Naive thymus-derived CD4-positive, alpha-beta T cell (primary cell): Measurements from ENCODE around the gene DOK3. TPM values are rescaled to one million over a fixed set of nuclear protein-coding genes. Genes with fewer than 3 reads are reported as not detected.

Experiments used
- ATAC-seq: fragments of 150-1000 bp; cut with Tn5 transposase; 2 replicates; pipeline ENCODE4 v1.10.0; 2021; ENCODE audit warnings: mild to moderate bottlenecking, moderate library complexity
- CTCF ChIA-PET: fragments of 350-600 bp; sonication (Branson Sonifier 250); formaldehyde crosslinking; loops from one replicate; lab custom pipeline; 2021; ENCODE audit warnings: antibody characterized with exemption; lab: Charles Lee
- POLR2A ChIA-PET: fragments of 350-600 bp; sonication (Branson Sonifier 250); formaldehyde crosslinking; loops from one replicate; lab custom pipeline; 2021; ENCODE audit warnings: antibody characterized with exemption, inconsistent platforms; lab: Charles Lee
- DNase-seq, 9 donors: peaks; one replicate each; pipeline versions ENCODE4 v3.0.0 to v3.0.0-alpha.2; 2020 to 2022; ENCODE audit warnings: mixed read lengths in 1 of 9
- H3K27ac ChIP-seq: one replicate; pipeline ENCODE4 v1.7.0; 2013; ENCODE audit warnings: mild to moderate bottlenecking, low read depth, low read length, moderate library complexity
- H3K27me3 ChIP-seq, 2 donors: one replicate each; pipeline ENCODE4 v1.7.0; 2013; ENCODE audit warnings: low read length in 2 of 2, mild to moderate bottlenecking in 2 of 2, moderate library complexity in 2 of 2; ENCODE audit not compliant: control insufficient read depth in 2 of 2, insufficient read depth in 2 of 2
- H3K36me3 ChIP-seq, 3 experiments: 1 replicate in 2 of 3; 2 replicates in 1 of 3; pipeline ENCODE4 v1.7.0; 2013; ENCODE audit warnings: low read length in 3 of 3, mild to moderate bottlenecking in 3 of 3, moderate library complexity in 1 of 3; ENCODE audit not compliant: insufficient read depth in 3 of 3, control insufficient read depth in 2 of 3
- H3K4me1 ChIP-seq, 2 donors: one replicate each; pipeline ENCODE4 v1.7.0; 2013; ENCODE audit warnings: low read length in 2 of 2, mild to moderate bottlenecking in 2 of 2, moderate library complexity in 1 of 2; ENCODE audit not compliant: control insufficient read depth in 2 of 2, insufficient read depth in 2 of 2
- H3K4me3 ChIP-seq: 2 replicates; pipeline ENCODE4 v1.7.0; 2013; ENCODE audit warnings: mild to moderate bottlenecking, low read length
- H3K9me3 ChIP-seq, 3 experiments: 1 replicate in 2 of 3; 2 replicates in 1 of 3; pipeline ENCODE4 v1.7.0; 2013; ENCODE audit warnings: low read length in 3 of 3; ENCODE audit not compliant: control insufficient read depth in 2 of 3
- H3K27ac Mint-ChIP-seq, 9 donors: one replicate each; pipeline ENCODE4 v1.8.0; 2020 to 2022; ENCODE audit warnings: mixed read lengths in 9 of 9, mild to moderate bottlenecking in 8 of 9, moderate library complexity in 5 of 9, inconsistent platforms in 2 of 9
- H3K27me3 Mint-ChIP-seq, 5 donors: one replicate each; pipeline ENCODE4 v1.8.0; 2021 to 2022; ENCODE audit warnings: mixed read lengths in 5 of 5, mild to moderate bottlenecking in 1 of 5
- H3K36me3 Mint-ChIP-seq, 5 donors: one replicate each; pipeline ENCODE4 v1.8.0; 2020 to 2022; ENCODE audit warnings: mixed read lengths in 5 of 5, mild to moderate bottlenecking in 3 of 5, inconsistent platforms in 1 of 5
- H3K4me1 Mint-ChIP-seq, 7 donors: one replicate each; pipeline ENCODE4 v1.8.0; 2020 to 2022; ENCODE audit warnings: mixed read lengths in 7 of 7, mild to moderate bottlenecking in 3 of 7, inconsistent platforms in 1 of 7
- H3K4me3 Mint-ChIP-seq, 10 donors: one replicate each; pipeline ENCODE4 v1.8.0; 2020 to 2022; ENCODE audit warnings: mild to moderate bottlenecking in 10 of 10, mixed read lengths in 10 of 10, moderate library complexity in 6 of 10, inconsistent platforms in 2 of 10
- H3K9me3 Mint-ChIP-seq, 11 donors: one replicate each; pipeline ENCODE4 v1.8.0; 2020 to 2022; ENCODE audit warnings: mixed read lengths in 11 of 11, mild to moderate bottlenecking in 4 of 11, inconsistent platforms in 1 of 11, moderate library complexity in 1 of 11
- intact Hi-C, 2 donors: fragments of 100-400 bp; cut with micrococcal nuclease; formaldehyde crosslinking; loops; one replicate each; pipeline ENCODE4 v1.15.1; 2023
- polyA plus RNA-seq, 2 donors: library from polyadenylated mRNA; unstranded; fragments of 300-500 nt; fragmentation: Illumina TruSeq; gene quantifications; one replicate each; pipeline ENCODE4 v1.2.3, GENCODE V29; 2021
- total RNA-seq, 6 experiments: library from RNA in 5 of 6; stranded (reverse) in 5 of 6; gene quantifications; 1 replicate in 5 of 6; 2 replicates in 1 of 6; pipeline ENCODE4 v1.2.3 and lab custom pipeline; 2021 to 2026

The DOK3 gene
- total and polyA plus RNA-seq, 7 experiments from 2014 or later = 0.09 to 67.1 (median 4.0) TPM

GRCh38 chr5:177497292-177498012 is 12.2 kb downstream of the DOK3 start, which contains the start of gene PDLIM7:
PDLIM7 (minus strand) TSS chr5:177497604; CDS start chr5:177496512, 1,092 bp downstream.
- Histone ChIP-seq H3K4me1 (peaks cover 7 to 10% of the 10 kb centered on the region in 2 donors), H3K36me3 (peaks cover 0 to 2% (median 0%) of the 10 kb centered on the region in 3 experiments), H3K9me3 (no peaks in the 10 kb centered on the region), H3K27me3 (no peaks in the 10 kb centered on the region), H3K27ac (peak within 1 kb of the TSS; percentile 61), H3K4me3 (peak within 1 kb of the TSS; percentile 77)
- Mint-ChIP-seq H3K27me3 (peaks cover 0 to 24% (median 0%) of the 10 kb centered on the region in 5 donors), H3K36me3 (peaks cover 0 to 5% (median 0%) of the 10 kb centered on the region in 5 donors), H3K4me1 (peaks cover 24 to 44% (median 28%) of the 10 kb centered on the region in 7 donors), H3K27ac (peak within 1 kb of the TSS; percentile 28 to 77 (median 66)), H3K4me3 (peak within 1 kb of the TSS; percentile 77 to 90 (median 84)), H3K9me3 (peaks cover 0 to 1% (median 0%) of the 10 kb centered on the region in 11 donors)
- ChIA-PET POLR2A (interaction anchor here (0.6 to 2.1 kb wide), 13 partner anchors 18 to 146 kb away, joined by 3 to 5 read pairs (median 4); partner anchors contain the start of genes DDX41, GRK6 and LMAN2), CTCF (interaction anchor here (0.6 to 7.1 kb wide), 6 partner anchors 42 to 188 kb away, joined by 3 to 77 read pairs (median 6); no protein-coding TSS in a partner anchor)
- intact Hi-C loops = loop anchor here (1.0 to 5.0 kb wide), 16 partner anchors 18 to 385 kb away; partner anchors contain the start of genes DBN1 (in 2 of the 2), GRK6 (in 2 of the 2), FAM193B (in 1 of the 2) and MXD3 (in 1 of the 2)
- DNase-seq (peak; percentile 88 to 97 (median 92)), ATAC-seq (peak; percentile 92)

- Histone ChIP-seq H3K27me3 (no peaks in the 10 kb centered on the region), H3K27ac (peak overlapping the region; percentile 61), H3K4me3 (peak overlapping the region; percentile 77), H3K36me3 (peaks cover 0 to 3% (median 0%) of the 10 kb centered on the region in 3 experiments), H3K9me3 (no peaks in the 10 kb centered on the region), H3K4me1 (peaks cover 7 to 10% of the 10 kb centered on the region in 2 donors)
- Mint-ChIP-seq H3K4me3 (peak overlapping the region in 8 of 10 donors; percentile 21 to 85 (median 76)), H3K4me1 (peaks cover 21 to 44% (median 28%) of the 10 kb centered on the region in 7 donors), H3K27ac (peak overlapping the region in 1 of 9 donors; percentile 66), H3K36me3 (peaks cover 0 to 5% (median 0%) of the 10 kb centered on the region in 5 donors), H3K27me3 (peaks cover 0 to 24% (median 0%) of the 10 kb centered on the region in 5 donors), H3K9me3 (peaks cover 0 to 1% (median 0%) of the 10 kb centered on the region in 11 donors)
- ATAC-seq (no peak), DNase-seq (no peak)
- CTCF ChIA-PET = interaction anchor here (0.6 to 7.1 kb wide), 6 partner anchors 42 to 187 kb away, joined by 3 to 77 read pairs (median 6); no protein-coding TSS in a partner anchor
- POLR2A ChIA-PET = interaction anchor here (0.6 to 2.1 kb wide), 11 partner anchors 18 to 145 kb away, joined by 3 to 5 read pairs (median 4); partner anchors contain the start of genes DDX41, GRK6 and LMAN2
- intact Hi-C loops = loop anchor here (1.0 to 5.0 kb wide), 16 partner anchors 18 to 385 kb away; partner anchors contain the start of genes DBN1 (in 2 of the 2), GRK6 (in 2 of the 2), FAM193B (in 1 of the 2) and MXD3 (in 1 of the 2)
Observed at GRCh38 chr5:177496727-177497291, 12.8 kb downstream of the DOK3 start.

GRCh38 chr5:177496070-177496726 is 13.4 kb downstream of the DOK3 start:
- ChIA-PET CTCF (interaction anchor here (1.4 to 2.9 kb wide), 2 partner anchors 93 to 106 kb away, joined by 4 to 11 read pairs; no protein-coding TSS in a partner anchor), POLR2A (no interaction called here)
- Histone ChIP-seq H3K9me3 (no peaks in the 10 kb centered on the region), H3K27ac (no peak overlapping the region), H3K36me3 (peaks cover 0 to 3% (median 0%) of the 10 kb centered on the region in 3 experiments), H3K27me3 (no peaks in the 10 kb centered on the region), H3K4me1 (peaks cover 7 to 10% of the 10 kb centered on the region in 2 donors), H3K4me3 (no peak overlapping the region)
- H3K4me1 Mint-ChIP-seq = peaks cover 21 to 44% (median 28%) of the 10 kb centered on the region in 7 donors
- peaks cover 0 to 24% (median 0%) of the 10 kb centered on the region in 5 donors for H3K27me3 Mint-ChIP-seq
- H3K4me3 Mint-ChIP-seq = peak overlapping the region in 7 of 10 donors; percentile 21 to 79 (median 66)
- H3K27ac Mint-ChIP-seq = peak overlapping the region in 3 of 9 donors; percentile 38 to 66 (median 41)
- ATAC-seq = no peak
- peaks cover 0 to 1% (median 0%) of the 10 kb centered on the region in 11 donors for H3K9me3 Mint-ChIP-seq
- intact Hi-C loops = loop anchor here in 1 of 2 donors (2.0 to 5.0 kb wide), 4 partner anchors 23 to 384 kb away; partner anchors contain the start of genes DBN1, MXD3 and NSD1
- no peak for DNase-seq
- H3K36me3 Mint-ChIP-seq = peaks cover 0 to 5% (median 0%) of the 10 kb centered on the region in 5 donors

DNA sequence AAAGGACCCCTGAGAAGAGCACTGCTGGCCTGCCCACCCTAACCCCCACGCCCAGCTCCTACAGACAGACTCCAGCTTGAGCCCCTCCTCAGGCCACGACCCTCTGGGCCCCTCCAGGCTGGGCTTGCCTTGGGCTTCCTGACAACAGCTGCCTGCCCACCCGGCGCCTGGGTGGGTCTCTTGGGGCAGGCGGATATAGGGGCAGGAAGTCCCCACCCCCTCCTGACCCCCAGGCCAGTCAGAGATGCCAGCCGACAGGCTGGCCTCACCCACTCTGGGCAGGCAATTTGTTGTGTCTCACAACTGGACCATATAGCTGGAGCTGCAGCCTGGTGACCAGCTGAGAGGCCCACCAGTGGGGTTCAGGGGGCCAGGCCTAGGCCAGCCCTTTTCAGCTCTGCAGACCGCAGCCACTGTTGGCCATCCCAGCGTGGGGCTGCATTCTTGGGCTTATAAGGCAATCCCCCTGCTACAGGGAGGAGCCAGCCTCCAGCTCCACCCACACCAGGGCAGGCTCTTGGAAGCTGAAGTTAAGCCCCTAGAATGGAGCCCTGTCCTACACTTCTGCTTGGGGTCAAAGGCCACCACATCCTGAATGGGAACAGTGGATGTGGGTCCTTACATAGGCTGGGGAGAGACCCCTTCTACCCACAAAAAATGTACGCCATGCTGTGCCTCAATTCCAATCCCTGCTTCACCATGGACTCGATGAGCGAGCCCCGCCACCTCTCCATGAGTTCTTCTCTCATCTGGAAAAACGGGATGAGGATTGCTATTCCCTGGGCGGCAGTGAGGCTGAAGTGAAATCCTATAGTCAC is 14.2 kb downstream of the DOK3 start:
- H3K4me1 ChIP-seq = peaks cover 7 to 10% of the 10 kb centered on the region in 2 donors
- Mint-ChIP-seq H3K4me1 (peaks cover 16 to 40% (median 24%) of the 10 kb centered on the region in 7 donors), H3K27me3 (peaks cover 0 to 22% (median 0%) of the 10 kb centered on the region in 5 donors), H3K9me3 (peaks cover 0 to 1% (median 0%) of the 10 kb centered on the region in 11 donors), H3K36me3 (peaks cover 0 to 5% (median 0%) of the 10 kb centered on the region in 5 donors), H3K27ac (peak overlapping the region in 2 of 9 donors; percentile 41 to 66), H3K4me3 (peak overlapping the region in 5 of 10 donors; percentile 21 to 79 (median 69))
- H3K27ac ChIP-seq = no peak overlapping the region
- no peaks in the 10 kb centered on the region for H3K27me3 ChIP-seq
- H3K36me3 ChIP-seq = peaks cover 0 to 3% (median 0%) of the 10 kb centered on the region in 3 experiments
- CTCF ChIA-PET = interaction anchor here (1.4 to 2.9 kb wide), 2 partner anchors 92 to 105 kb away, joined by 4 to 11 read pairs; no protein-coding TSS in a partner anchor
- DNase-seq = no peak
- no peak for ATAC-seq
- POLR2A ChIA-PET = interaction anchor here (1.1 kb wide), 1 partner anchor 49 kb away, joined by 3 read pairs; the partner anchor contains the start of gene PRR7
- no peak overlapping the region for H3K4me3 ChIP-seq
- H3K9me3 ChIP-seq = no peaks in the 10 kb centered on the region
- intact Hi-C loops = loop anchor here in 1 of 2 donors (2.0 to 5.0 kb wide), 4 partner anchors 23 to 383 kb away; partner anchors contain the start of genes DBN1, MXD3 and NSD1
